Measurements from ENCODE around the gene SRRM1.
"Not testable (repeated sequence)": the region's sequence is repeated elsewhere in the genome, so short reads cannot be mapped to it uniquely, and the experiment has no call there.

Gene SRRM1

DNA sequence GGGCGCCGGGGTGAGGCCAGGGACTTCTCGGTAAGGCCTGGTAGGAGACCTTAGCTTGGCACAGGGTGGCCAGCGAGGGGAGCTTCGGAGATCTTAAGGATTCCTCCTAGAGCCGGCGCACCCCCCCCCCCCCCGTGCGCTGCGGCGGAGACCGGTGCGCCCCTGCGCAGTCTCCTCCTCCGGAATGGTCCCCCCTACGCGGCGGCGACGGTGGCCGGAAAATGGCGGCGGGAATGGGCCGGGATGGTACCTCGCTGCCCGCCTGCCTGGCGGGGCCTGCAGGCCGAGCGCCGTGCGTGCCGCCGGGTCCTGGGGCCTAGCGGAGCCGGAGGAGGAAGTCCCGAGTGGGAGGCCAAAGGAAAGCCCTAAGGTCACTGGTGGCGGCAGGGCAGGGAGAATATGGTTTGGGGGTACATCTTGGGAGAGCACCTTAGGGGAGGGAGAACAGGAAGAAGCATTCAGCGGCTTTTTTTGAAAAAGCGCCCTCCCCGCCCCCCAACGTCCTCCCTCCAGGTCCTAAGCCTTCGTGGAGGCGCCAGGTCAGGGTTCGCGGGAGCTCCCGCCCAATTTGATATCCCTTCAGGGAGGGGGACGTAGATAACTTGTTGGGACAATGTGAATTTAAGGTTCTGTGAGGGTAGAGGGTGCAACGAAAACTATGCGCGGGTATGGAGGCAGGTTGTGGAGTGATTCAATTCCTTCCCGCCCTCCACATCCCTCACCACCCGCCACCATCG, 429 bp downstream of the SRRM1 start:
- DNase-seq (ENCODE audit: low read depth in 2 of 2), result peak; percentile 6 to 17

DNA sequence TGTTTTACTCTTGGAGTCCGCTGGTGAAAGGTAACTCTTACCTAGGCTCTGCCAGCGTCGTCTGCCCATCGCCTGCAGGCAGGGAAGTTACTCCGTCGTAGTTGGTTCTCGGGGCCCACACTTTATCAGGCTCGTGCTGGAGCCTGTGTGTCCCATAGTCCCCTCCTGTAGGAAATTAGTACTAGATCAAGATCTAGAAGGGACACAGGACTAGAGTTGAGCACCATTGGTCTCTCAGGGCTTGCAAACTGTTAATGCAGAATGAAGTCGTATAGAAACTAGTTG, 940 bp downstream of the SRRM1 start:
- DNase-seq (ENCODE audit: low read depth in 2 of 2), result no peak

DNA sequence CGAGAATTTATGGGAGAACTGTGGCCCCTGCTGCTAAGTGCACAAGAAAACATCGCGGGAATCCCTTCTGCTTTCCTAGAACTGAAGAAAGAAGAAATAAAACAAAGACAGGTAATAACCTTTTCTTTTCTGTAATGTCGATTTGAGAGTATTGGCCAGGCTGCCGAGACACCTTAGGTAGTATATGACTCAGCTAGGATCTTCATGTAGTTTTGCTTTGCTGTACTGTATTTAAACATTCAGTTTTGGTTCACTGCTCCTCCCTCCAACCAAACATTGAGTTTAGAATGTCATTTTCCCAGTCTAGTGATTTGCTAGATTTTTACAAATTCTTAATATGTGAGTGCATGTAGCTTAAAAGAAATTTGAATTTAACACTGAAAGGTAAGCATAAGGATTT, 5.8 kb downstream of the SRRM1 start:
- no peak for DNase-seq (ENCODE audit: low read depth in 2 of 2)

DNA sequence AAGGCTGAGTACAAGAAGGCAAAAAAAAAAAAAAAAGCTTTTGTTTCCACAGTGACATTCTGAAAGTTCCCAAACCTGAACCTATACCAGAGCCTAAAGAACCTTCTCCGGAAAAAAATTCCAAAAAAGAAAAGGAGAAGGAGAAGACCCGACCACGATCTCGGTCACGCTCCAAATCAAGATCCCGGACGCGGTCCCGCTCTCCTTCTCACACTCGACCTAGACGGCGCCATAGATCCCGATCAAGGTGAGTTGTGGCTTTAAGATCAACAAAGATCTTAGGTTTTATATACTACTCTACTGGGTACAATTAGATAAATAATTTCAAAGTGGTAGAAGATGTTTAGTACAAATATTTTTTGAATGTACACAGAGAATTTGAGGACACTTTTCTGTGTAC, 9.3 kb downstream of the SRRM1 start:
- DNase-seq (ENCODE audit: low read depth in 2 of 2), result no peak

DNA sequence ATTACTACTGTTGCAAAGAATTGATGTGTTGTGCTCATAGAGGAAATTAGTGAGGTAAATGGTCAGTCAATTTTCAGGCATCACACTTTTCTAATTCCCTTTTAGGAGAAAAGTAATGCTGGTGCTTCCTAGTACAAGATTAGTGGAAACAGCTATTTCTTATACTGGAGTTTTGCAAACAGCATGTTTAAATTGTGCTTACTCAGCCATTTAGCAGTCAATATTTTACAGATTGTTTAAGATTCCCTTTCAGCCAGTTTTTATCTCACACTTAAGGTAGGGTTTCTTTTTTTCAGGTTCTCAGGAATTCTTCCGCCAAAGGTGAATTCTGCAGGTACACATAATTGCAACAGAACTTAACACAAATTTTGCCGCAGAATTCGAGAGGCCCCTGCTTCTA, 10.9 kb downstream of the SRRM1 start:
- DNase-seq (ENCODE audit: low read depth in 2 of 2), result no peak

DNA sequence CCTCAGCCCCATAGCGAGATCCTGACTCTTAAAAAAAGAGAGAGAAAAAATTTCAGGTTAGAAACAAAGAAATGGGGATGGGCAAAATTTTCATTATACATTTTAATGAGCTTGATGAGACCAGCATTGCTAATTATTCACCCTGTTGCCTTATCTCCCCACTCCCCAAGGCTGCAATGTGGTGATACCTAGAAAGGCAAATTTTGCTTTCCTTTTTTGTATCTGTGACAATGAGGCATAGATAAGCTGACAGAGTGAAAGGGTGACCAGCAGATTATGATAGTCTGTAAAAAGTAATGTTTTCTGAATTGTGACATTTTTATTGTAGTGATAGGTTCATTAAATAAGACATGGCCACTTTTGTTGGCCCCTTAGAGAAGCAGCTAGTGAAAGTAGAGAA, 12.9 kb downstream of the SRRM1 start:
- DNase-seq (ENCODE audit: low read depth in 2 of 2), result no peak

DNA sequence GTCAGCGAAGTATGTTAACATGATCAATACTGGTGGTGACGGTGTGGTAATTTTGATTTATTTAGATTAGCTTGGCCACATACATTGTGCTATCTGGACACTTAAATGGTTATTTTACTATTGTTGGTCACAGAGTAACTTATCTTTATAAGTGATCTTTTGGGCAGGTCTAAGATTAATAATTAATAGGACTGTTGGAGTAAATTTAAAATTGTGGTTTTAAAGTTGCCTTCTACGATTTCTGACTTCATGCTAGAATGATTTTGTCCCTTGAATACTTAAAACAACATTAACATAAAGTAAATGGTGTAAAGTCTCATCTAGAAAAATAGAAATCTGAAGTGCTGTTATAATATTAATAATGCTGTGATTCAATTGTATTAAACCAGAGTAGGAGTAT, 14.7 kb downstream of the SRRM1 start:
- no peak for DNase-seq (ENCODE audit: low read depth in 2 of 2)

DNA sequence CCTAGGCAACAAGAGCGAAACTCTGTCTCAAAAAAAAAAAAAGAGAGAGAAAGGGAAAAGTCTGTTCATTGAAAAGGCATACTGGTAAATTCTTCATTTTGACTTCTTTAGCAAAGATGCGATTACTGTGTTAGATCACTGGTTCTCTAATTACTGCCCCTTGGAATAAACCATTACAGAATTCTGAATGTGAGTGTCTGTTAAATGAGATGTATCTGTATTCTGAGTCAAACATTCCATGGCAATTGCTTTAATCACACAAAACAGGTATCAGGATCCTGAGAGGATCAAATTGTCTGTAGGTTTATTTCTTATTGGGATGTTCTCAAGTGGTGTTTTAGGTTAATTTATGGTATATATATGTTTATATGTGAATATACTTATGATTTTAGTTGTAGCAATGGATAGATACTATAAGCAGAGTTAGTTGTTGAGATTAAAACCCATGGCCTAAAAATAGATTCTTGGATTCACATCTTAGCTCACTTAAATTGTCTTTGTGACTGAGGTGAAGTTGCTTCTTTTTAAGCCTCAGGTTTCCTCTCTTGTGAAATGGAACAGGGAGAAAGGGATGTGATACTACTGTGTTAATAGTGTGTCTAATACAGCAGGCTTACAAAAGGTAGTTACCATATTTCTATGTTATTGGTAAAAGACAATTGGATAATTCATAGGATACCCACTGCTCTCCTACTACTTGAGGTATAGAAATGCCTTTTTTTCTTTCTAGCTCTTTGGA, 16.2 kb downstream of the SRRM1 start:
- no peak for DNase-seq (ENCODE audit: low read depth in 2 of 2)

DNA sequence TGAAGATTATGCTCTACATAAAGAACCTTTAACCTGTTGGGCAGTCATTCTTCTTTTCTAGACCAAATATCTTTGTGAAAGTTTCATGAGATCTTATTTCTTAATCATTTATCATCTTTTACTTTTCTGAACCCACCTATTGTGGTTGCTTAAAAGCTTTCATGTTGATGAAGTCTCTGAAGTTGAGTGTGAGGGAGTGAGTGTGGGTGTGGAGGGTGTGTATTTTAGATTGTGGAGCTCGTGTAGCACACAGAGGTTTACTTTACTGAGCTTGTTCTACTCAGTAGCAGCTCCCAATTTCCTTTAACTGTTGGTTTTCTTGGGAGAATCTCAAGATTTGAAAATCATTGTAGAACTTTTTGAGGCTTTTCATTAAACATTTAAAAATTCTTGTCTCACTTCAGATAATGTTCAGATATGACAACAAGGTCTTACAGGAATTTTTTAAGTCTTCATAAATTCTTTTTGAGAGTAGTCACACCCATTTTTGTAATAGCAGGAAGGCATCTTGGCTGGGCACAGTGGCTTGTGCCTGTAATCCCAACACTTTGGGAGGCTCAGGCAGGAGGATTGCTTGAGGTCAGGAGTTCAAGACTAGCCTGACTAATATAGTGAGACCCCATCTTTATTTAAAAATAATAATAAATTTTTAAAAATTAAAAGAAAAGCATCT, 17.0 kb downstream of the SRRM1 start:
- DNase-seq (ENCODE audit: low read depth in 2 of 2), result no peak

DNA sequence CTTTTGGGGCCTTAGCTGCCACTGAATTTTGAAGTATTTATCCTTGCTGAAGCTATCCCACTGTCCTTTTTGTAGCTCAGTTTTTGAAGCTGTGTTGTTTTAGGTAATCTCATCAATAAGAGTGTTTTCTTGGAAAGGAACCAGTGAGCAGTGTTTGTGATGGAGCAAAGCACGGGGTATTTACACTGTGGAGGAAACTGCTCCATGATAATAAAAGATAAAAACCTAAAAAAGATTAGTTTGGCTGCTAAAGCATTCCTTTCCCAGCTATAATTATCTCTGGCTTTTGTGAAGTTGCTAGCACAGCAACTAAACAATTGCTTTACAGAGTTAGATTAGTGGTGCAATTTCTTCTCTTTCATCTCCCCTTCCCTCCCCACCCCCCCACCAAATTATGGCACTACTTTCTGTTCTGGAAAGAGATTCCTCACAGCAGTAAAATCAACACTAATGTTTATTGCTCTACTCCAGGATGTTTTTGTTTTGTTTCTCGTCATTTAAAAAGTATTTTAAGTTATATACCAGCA, 21.5 kb downstream of the SRRM1 start:
- DNase-seq (ENCODE audit: low read depth in 2 of 2), result no peak

DNA sequence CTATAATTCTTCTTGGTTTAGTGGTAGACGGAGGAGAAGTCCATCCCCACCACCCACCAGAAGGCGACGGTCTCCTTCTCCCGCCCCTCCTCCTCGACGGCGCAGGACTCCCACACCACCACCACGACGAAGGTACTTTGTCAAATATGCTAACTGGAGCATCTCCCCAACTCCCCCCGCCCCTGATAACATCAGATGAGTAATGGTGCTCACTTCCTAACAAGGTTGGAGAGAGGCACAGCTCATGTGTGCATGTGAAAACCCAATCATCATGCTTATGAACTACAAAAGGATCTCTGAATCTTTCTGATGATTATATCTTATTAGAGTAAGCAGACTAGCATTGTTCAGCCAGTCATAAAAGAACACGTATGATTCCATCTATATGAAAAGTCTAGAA, 23.7 kb downstream of the SRRM1 start:
- no peak for DNase-seq (ENCODE audit: low read depth in 2 of 2)

DNA sequence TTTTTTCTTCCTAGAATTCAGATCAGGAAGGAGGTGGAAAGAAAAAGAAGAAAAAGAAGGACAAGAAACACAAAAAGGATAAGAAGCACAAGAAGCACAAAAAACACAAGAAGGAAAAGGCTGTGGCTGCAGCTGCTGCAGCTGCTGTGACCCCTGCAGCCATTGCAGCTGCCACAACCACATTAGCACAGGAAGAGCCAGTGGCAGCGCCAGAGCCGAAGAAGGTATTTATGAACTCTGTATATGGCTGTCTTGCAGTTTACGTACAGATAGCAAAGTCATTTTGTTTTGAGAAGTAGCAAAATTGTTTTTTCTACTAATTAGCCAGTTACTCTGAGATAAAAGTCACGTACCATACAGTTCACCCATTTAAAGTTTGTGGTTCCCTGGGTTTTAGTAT, 28.3 kb downstream of the SRRM1 start:
- not testable (repeated sequence) for DNase-seq (ENCODE audit: low read depth in 2 of 2)

DNA sequence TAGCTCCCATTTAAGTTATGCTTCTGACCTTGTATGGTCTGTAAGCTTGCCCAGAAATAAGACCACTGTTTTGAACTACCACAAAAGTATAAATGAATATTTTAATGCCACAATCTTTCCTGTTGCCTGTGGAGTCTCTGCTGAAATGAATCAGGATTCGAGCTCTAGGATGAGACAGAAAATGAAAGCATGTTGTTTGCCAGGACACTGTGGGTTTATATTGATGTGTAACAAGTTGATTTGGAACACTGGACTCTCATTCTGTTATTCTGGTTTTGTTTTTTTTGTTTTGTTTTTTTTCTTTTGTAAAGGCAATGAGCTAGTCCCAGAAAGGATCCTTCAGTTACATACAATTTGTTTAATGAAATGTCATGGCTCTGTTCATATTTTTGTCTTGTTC, 29.6 kb downstream of the SRRM1 start:
- DNase-seq (ENCODE audit: low read depth in 2 of 2), result not testable (repeated sequence)

DNA sequence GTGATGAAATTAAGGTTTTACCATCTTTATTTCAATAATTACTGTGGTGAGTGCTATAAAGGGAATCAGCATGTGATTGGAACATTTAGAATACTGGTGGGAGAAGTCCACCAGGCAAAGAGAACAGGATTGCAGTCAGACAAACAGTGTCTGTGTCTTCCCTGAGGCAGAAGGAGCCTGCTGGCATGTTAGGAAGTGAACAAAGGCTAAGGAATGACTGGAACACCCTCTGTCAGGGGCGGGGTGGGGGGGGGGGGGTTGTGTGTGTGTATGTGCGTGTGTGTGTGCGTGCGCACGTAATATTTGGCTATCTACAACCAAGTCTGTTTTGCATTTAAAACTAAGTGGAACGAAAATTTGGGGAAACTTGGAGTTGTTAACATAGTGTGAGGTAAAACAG, 30.2 kb downstream of the SRRM1 start:
- no peak for DNase-seq (ENCODE audit: low read depth in 2 of 2)

DNA sequence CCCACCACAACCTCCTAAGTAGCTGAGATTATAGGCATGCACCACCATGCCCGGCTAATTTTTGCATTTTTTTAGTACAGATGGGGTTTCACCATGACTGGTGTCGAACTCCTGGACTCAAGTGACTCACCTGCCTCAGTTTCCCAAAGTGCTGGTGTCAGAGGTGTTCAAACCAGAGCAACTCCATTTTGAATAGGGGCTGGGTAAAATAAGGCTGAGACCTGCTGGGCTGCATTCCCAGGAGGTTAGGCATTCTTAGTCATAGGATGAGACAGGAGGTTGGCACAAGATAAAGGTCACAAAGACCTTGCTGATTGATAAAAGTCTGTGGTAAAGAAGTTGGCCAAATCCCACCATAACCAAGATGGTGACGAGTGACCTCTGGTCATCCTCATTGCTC, 35.3 kb downstream of the SRRM1 start:
- DNase-seq (ENCODE audit: low read depth in 2 of 2), result not testable (repeated sequence)

DNA sequence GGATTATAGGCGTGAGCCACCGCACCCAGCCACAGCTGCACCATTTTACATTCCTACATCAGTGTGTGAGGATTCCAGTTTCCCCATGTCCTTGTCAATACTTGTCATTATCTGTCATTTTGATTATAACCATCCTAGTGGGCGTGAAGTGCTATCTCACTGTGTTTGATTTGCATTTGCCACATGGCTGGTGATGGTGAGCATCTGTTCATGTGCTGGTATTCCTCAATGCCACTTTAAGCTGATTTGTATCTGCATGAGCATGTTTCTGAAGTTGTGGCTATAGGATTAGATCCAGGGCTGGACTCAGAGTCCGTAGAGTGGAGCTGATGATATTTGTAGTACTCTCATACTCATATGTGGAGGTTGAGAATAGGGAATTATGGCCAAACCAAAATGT, 36.6 kb downstream of the SRRM1 start:
- DNase-seq (ENCODE audit: low read depth in 2 of 2), result no peak

DNA sequence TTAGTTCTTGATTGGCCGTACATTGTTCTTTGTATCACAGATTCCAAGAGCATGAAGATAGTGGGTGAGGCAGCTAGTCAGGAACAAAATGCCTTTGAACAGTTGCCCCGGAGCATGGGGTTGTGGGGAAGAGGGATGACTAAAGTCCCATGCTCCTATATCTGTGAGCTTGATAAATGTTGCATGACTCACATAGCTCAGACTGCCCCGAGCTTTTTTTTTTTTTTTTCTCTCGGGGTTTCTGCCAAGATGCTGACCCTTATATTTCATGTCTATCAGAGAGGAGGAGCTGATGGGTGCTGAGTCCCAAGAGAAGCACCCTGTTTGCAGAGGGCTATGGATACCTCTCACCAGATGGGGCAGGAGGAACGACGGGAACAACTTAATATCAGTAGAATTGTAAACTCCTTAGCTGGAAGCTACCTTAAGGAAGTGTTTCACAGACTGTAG, 40.6 kb downstream of the SRRM1 start:
- DNase-seq (ENCODE audit: low read depth in 2 of 2), result no peak

DNA sequence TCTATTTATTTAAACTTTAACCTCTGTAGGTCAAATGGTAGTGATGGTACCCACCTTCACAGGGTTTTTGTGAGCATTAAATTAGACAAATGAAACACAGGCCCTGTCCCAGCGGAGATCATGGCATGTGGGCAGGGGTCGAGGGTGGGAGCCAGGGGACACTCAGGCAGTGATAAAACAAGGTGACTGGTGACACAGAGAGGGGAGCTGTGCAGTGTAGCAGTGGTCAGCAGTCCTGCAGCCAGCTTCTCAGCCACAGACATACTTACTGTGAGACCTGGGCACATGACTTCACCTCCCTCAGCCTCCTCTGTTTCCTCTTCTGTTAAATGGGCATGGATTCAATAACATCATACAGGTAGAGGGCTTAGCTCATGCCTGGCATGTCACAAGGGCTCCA, 44.9 kb downstream of the SRRM1 start:
- DNase-seq (ENCODE audit: low read depth in 2 of 2), result no peak

DNA sequence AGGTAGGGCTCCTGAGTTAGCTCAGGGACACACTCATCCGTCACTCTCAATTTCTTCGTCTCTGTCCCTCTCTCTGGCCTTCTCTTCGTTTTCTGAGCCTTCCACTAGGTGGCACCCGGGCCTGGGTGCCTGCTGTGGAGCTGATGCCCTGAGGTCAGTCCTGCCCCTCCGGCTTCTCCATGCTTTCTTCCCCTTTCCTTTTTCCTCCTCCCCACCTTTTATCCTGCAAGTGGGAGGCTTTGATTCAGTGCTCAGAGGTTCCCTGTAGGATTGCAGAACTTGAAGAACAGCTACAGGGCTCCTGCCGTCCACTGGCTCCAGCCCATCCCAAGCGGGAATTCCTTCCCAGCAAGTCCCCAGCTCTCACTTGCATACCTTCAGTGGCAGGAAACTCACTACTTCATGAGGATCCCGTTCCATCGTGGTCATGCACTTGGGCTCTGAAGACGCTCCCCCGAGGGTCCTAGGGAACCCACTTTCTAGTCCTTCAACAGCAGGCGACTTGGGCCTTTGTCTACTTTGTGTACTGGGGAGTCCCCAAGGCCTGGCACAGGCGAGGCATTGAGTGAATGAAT, 45.6 kb downstream of the SRRM1 start:
- peak; percentile 33 to 49 for DNase-seq (ENCODE audit: low read depth in 2 of 2)

DNA sequence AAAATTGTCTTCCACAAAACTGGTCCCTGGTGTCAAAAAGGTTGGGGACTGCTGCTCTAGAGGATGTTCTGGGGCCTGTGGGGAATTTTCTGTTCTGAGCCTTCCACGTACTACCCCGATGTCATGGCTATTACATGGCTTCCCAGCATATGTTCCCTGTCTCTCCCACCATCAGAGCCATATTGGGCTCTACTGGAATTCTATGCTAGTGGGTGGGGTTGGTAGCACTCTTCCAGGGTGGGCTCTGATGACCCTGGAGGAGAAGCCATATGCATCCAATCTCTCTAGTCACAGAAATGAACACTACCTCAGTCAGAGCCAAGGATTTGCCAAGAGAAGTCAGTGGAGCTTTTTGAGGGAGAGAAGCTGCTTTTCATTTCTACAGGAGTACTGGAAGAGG, 47.9 kb downstream of the SRRM1 start:
- DNase-seq (ENCODE audit: low read depth in 2 of 2), result no peak

DNA sequence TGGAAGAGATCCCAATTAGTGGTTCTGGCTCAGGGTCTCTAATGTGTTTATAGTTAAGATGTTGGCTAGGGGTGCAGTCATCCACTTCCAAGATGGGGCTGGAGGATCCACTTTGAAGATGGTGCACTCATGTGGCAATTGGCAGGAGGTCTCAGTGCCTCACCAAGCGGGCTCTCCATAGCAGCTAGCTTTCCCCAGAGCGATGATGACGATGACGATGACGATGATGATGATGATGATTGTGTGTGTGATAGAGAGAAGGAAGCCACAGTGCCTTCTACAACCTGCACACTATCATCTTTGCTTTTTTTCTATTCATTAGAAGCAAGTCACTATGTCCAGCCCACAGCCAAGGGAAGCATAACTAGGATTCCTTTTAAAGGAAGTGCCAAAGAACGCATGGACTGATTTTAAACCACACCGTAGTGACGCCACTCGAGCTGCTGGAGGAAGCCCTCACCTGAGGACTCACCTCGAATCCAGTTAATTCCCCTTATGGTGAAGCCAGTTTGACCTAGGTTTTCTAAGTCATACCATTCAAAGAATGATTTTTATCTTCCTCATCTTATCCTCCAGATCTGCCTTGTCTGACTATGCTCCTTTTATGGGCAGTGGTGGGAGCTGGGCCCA, 49.4 kb downstream of the SRRM1 start:
- no peak for DNase-seq (ENCODE audit: low read depth in 2 of 2)

DNA sequence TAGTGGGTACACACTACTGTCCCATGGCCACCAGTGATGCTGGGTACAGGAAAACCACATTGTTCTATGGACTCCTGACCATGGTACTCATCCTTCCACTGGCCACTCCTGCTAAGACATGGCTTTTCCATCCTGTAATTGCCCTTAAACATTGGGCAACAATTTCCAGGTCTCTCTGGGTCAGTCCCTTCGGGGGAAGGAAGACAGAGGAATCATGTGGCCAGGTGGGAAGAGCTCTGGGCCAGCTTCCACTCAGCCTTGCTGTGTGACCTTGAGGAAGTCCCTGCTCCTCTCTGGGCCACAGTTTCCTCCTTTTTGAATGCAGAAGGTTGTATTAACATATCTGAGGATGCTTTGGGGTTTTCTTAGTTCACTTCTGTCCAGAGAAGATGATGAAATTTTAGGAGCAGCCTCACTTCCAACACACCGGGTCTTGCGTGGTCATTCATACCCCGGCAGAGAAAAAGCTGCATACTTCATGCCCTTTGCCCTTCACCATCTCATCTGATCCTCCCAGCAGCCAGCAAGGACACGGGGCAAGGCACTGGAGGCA, 50.8 kb downstream of the SRRM1 start:
- DNase-seq (ENCODE audit: low read depth in 2 of 2), result no peak

Data from activated CD4-positive, alpha-beta T cell treated with anti-CD3 and anti-CD28 coated beads for 24 hours (primary cell).